GM18502 (cell line): ENCODE measurements around the gene SLCO1A2.
"Not testable (repeated sequence)": the region's sequence is repeated elsewhere in the genome, so short reads cannot be mapped to it uniquely, and the experiment has no call there.

Source experiments
- ATAC-seq: cut with Tn5 transposase; IDR thresholded peaks from one replicate; pipeline ENCODE4 v1.9.1; 2021; ENCODE audit warnings: mild to moderate bottlenecking; ENCODE audit not compliant: unreplicated experiment, poor library complexity

Gene SLCO1A2, protein sequence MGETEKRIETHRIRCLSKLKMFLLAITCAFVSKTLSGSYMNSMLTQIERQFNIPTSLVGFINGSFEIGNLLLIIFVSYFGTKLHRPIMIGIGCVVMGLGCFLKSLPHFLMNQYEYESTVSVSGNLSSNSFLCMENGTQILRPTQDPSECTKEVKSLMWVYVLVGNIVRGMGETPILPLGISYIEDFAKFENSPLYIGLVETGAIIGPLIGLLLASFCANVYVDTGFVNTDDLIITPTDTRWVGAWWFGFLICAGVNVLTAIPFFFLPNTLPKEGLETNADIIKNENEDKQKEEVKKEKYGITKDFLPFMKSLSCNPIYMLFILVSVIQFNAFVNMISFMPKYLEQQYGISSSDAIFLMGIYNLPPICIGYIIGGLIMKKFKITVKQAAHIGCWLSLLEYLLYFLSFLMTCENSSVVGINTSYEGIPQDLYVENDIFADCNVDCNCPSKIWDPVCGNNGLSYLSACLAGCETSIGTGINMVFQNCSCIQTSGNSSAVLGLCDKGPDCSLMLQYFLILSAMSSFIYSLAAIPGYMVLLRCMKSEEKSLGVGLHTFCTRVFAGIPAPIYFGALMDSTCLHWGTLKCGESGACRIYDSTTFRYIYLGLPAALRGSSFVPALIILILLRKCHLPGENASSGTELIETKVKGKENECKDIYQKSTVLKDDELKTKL

GRCh38 chr12:21334771-21335325, at the start of gene SLCO1A2:
TSS of gene SLCO1A2 (minus strand) at chr12:21334917. CDS start at chr12:21334647, 270 bp downstream.
- no peak for ATAC-seq

DNA sequence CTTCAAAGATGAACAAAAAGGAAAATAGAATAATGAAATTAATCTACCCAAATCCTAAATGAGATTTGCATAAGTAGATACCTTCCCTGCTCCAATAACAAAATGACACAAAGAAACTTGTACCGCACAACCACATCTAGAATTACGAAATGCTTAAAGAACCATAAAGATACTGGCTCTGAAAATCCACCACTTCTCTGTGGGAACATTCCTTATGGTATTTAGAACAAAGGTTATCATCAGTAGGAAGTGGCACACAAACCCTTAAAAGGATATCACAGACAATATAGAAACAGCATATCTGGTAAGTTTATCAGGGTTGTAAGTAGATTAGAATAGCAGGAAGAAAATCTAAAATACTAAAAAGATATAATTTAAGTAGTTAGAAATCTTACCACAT, 49.5 kb upstream of the SLCO1A2 start:
- ATAC-seq: no peak

- ATAC-seq: not testable (repeated sequence)
Observed at GRCh38 chr12:21381320-21381719, 46.6 kb upstream of the SLCO1A2 start.

DNA sequence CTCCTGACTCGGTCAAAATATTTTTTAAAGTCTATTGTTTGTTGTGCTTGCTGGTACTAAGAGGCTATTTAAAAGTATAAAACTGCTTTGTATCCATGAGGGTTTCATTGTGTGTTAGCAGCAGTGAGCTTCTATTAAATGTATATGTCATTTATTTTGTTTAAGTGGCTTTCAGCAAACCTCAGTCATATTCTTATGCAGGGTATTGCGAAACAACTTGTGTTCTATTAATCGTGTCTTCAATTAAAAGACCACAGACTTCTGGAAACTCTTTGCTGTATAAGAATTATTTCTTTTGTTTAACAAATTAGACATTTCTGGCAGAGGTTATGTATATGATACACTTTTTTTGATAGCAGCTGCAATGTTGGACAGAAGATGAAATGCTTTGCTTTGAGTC, 44.5 kb upstream of the SLCO1A2 start:
- ATAC-seq: no peak

- no peak for ATAC-seq
Observed at GRCh38 chr12:21372602-21373001, 37.9 kb upstream of the SLCO1A2 start, which contains the start of gene IAPP. TSS of gene IAPP (plus strand) at chr12:21372902. CDS start at chr12:21373352, 450 bp downstream.

GRCh38 chr12:21370845-21371449, 36.2 kb upstream of the SLCO1A2 start:
- no peak for ATAC-seq

DNA sequence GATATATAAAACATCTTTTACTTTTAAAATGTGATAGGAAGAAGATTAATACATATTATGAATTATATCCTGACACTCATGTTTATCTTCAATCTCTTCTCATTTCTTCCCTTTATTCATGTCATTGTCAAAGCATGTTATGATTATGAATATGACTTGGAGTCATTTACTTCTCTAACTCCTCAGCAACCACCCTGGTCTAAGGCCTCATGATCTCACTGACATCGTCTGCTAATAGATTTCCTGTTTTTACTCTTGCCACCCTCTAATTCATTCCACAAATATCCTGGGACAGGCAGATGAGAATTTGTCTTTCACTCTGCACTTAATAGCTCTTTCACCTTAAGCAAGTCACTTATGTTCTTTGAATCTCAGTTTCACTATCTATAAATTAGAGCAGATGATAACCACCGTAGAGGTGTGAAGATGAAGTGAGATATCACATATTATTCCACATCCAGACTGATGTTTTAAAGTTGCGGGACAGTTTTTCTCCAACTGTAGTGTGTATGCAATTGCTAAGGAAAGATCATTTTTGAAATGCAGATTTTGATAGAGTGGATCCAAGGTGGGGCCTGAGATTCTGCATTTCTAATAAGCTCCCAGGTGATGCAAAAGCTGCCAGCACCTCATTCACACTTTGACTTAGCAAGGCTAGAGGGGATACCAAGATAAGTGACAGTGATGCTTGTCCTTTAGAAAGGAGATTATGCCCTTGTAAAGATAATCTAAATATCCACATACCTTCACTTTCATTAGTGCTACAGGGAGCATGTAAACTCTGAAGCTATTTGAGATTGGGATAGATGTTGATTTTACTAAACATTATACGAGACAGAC, 34.6 kb upstream of the SLCO1A2 start:
- no peak for ATAC-seq

DNA sequence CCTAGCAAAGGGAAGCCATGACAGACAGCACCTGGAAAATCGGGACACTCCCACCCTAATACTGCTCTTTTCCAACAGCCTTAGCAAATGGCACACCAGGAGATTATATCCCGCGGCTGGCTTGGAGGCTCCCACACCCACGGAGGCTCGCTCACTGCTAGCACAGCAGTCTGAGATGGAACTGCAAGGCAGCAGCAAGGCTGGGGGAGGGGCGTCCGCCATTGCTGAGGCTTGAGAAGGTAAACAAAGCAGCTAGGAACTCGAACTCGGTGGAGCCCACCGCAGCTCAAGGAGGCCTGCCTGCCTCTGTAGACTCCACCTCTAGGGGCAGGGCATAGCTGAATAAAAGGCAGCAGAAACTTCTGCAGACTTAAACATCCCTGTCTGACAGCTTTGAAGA, 25.9 kb upstream of the SLCO1A2 start:
- ATAC-seq: not testable (repeated sequence)

GRCh38 chr12:21354641-21355040, 19.9 kb upstream of the SLCO1A2 start:
- ATAC-seq: no peak

GRCh38 chr12:21353948-21354347, 19.2 kb upstream of the SLCO1A2 start:
- no peak for ATAC-seq

GRCh38 chr12:21353487-21353886, 18.8 kb upstream of the SLCO1A2 start:
- no peak for ATAC-seq

DNA sequence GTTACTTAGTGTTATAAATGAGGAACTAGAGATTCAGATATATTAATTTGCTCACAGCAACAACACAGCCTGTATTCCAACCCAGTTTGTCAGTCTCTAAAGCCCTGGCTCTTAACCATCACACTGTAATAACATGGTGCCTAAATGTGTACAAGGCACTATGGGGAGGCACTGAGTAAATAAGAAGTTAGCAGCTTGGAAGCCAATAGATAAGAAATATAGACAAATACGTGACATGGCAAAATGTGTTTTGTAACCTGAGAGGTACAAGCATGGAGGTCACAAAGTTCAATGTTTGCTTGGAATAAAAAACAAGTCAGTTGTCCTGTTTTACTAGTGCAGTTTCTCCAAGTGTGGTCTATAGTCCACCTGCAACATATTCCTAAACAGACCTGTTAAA, 16.3 kb upstream of the SLCO1A2 start:
- ATAC-seq: no peak

DNA sequence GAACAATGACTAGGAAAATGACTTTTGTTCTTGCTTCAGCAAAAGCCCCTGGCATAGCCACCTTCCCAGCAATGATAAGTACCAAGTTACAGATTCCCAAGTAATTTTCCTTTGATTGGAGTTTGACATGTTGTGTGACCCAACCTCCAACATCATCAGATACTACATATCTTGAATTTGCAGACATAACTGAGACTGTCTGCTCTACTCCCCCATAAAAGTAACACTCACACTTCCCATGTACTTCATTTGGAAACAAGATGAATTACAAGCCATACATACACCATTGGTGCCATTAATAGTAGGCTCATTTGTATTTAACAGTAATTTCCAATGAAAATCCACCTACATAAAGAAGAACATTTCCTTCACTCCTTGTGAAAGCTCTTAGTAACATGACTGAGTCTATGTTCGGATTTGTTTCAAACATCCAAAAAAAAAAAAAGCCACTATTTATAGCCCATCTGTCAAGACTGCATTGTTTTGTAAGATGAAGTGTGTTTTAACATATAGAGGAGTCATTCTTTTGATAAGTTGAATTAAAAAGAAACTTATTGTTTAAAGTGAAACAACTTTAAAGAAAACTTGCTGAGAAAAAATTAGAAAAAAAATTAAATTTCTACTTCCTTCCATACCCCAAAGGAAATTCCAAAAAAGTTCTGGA, 12.0 kb upstream of the SLCO1A2 start:
- no peak for ATAC-seq

DNA sequence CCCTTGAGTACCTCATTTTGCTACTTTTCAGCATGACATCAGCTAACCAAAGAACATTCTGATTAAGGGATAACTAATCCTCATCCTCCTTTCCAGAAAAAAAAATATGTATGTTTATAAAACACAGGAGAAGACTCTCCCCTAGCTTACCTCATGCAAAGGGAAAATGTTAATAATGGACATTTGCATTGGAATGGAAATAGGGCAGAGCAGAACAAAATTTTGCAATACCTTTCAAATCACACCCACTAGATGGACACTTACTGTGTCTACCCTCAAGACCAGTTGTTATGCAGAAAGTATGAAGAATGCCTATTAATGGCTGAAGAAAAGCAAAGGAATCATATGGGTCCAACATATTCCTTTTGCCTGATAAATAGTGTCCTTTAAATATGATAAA, 8.9 kb upstream of the SLCO1A2 start:
- no peak for ATAC-seq

GRCh38 chr12:21341769-21342168, 7.1 kb upstream of the SLCO1A2 start:
- ATAC-seq: no peak

DNA sequence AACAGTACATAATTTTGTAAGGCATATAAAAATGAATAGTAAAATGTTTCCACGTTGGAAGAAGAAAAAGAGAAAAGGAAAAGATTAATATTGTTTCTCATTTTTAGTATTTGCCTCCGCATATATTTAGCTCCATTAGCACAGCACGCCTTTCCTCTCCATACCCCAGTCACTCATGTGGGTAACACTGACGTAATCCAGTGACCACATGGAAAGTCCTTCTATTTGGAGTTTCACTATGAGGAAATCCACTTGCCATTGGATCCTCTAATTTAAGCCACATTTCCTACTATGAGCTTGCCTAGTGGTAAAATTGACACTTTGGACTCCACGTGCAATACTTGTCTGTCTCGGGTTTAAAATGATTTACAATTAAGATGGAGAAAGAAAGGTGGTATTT, 5.7 kb upstream of the SLCO1A2 start:
- ATAC-seq: no peak

GRCh38 chr12:21339921-21340320, 5.2 kb upstream of the SLCO1A2 start:
- ATAC-seq: no peak

GRCh38 chr12:21337959-21338744, 3.4 kb upstream of the SLCO1A2 start:
- no peak for ATAC-seq

DNA sequence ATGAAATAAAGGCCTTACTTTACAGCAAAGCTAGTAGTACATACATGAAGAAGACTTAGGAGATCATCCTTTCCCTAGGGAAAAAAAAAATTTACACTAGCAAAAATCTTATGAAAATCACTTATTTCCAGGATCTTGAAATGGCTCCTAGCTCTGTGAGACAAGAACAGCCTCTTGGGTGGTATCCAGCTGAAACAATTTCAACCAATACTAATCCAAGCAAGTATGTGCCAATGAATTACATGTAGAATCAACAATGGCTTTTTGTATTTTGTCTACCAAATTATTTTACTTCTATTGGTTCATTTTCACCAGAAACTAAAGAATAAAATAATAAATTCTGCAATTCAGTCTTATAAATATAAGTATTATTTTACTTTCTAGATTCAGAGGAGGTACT, 2.7 kb upstream of the SLCO1A2 start:
- no peak for ATAC-seq
